Keratinocyte (primary cell): ENCODE results near the gene NLGN1. TPM values are rescaled to one million over a fixed set of nuclear protein-coding genes. Genes with fewer than 3 reads are reported as not detected.

Experiments used
- DNase-seq: peaks from one replicate; pipeline ENCODE4 v3.0.0-alpha.2; 2011; ENCODE audit warnings: low read depth, missing footprints, low spot score
- FAIRE-seq: peaks from 2 replicates; lab custom pipeline; 2011; peaks lifted over from hg19 to GRCh38; lab: Jason Lieb, UNC
- H2AFZ ChIP-seq: 2 replicates; pipeline ENCODE4 v1.6.0; 2012; ENCODE audit warnings: low read length, control low read depth, inconsistent platforms; ENCODE audit not compliant: control insufficient read depth
- H3K27ac ChIP-seq: 2 replicates; pipeline ENCODE4 v1.5.1; 2011; ENCODE audit warnings: low read length; ENCODE audit not compliant: control insufficient read depth, insufficient read depth
- H3K27me3 ChIP-seq: 3 replicates; pipeline ENCODE4 v1.6.0; 2011; ENCODE audit warnings: low read length; ENCODE audit not compliant: control insufficient read depth, insufficient read depth; ENCODE audit errors: extremely low read depth
- H3K36me3 ChIP-seq, 2 experiments: 2 replicates in 1 of 2; 3 replicates in 1 of 2; pipeline ENCODE4 v1.5.1; 2011; ENCODE audit warnings: low read length in 2 of 2, mild to moderate bottlenecking in 1 of 2; ENCODE audit not compliant: control insufficient read depth in 2 of 2, insufficient read depth in 2 of 2; ENCODE audit errors: extremely low read depth in 1 of 2
- H3K4me1 ChIP-seq: 3 replicates; pipeline ENCODE4 v1.5.1; 2011; ENCODE audit warnings: low read length; ENCODE audit not compliant: control insufficient read depth, insufficient read depth; ENCODE audit errors: extremely low read depth
- H3K4me2 ChIP-seq: 3 replicates; pipeline ENCODE4 v1.6.0; 2011; ENCODE audit warnings: low read depth, low read length; ENCODE audit not compliant: control insufficient read depth, insufficient read depth; ENCODE audit errors: extremely low read depth
- H3K4me3 ChIP-seq, 3 experiments: fragments of 200-600 bp in 1 of 3; sonication (generic) in 1 of 3; 2 replicates in 2 of 3; 3 replicates in 1 of 3; pipeline ENCODE4 v1.5.1; 2011 to 2016; ENCODE audit warnings: low read length in 3 of 3, mild to moderate bottlenecking in 3 of 3, control low read depth in 2 of 3, inconsistent platforms in 1 of 3, low read depth in 1 of 3, mixed read lengths in 1 of 3, mixed run types in 1 of 3, moderate library complexity in 1 of 3; ENCODE audit not compliant: control insufficient read depth in 2 of 3, insufficient read depth in 2 of 3; ENCODE audit errors: extremely low read depth in 1 of 3
- H3K79me2 ChIP-seq: 2 replicates; pipeline ENCODE4 v1.6.0; 2012; ENCODE audit warnings: low read length; ENCODE audit not compliant: control insufficient read depth, insufficient read depth
- H3K9ac ChIP-seq: 3 replicates; pipeline ENCODE4 v1.6.0; 2011; ENCODE audit warnings: low read length; ENCODE audit not compliant: control insufficient read depth, insufficient read depth; ENCODE audit errors: extremely low read depth
- H3K9me1 ChIP-seq: 3 replicates; pipeline ENCODE4 v1.6.0; 2011; ENCODE audit warnings: low read length; ENCODE audit not compliant: control insufficient read depth, insufficient read depth; ENCODE audit errors: extremely low read depth
- H3K9me3 ChIP-seq: 2 replicates; pipeline ENCODE4 v1.5.1; 2012; ENCODE audit warnings: low read depth, low read length; ENCODE audit not compliant: control insufficient read depth
- H4K20me1 ChIP-seq: 3 replicates; pipeline ENCODE4 v1.6.0; 2011; ENCODE audit warnings: low read length; ENCODE audit not compliant: control insufficient read depth, insufficient read depth; ENCODE audit errors: extremely low read depth
- EZH2 ChIP-seq: IDR thresholded peaks from one replicate; pipeline ENCODE4 v1.6.1; 2012; ENCODE audit warnings: inconsistent platforms, mild to moderate bottlenecking, low read length, moderate library complexity
- dilution Hi-C: fragments of 300-500 bp; cut with MboI; formaldehyde crosslinking; loops from one replicate; pipeline ENCODE4 v1.7.0; 2020; ENCODE audit warnings: low sequenced_read_pairs; ENCODE audit not compliant: extremely low pct_ligation_motif_present
- polyA plus RNA-seq, 5 experiments: library from polyadenylated mRNA; depleted of rRNA in 3 of 5; stranded (reverse) in 3 of 5; stranded (forward) in 1 of 5; unstranded in 1 of 5; fragments of >200 nt; gene quantifications; 1 replicate in 1 of 5; 2 replicates in 3 of 5; 3 replicates in 1 of 5; pipeline versions ENCODE4 v1.2.1 to v1.2.3, GENCODE V29; 2011 to 2012; ENCODE audit warnings: missing spikeins in 2 of 5, low read depth in 1 of 5, low replicate concordance in 1 of 5
- TF ChIP-seq, protein P1 (sequence below), 3 experiments: IDR thresholded peaks in 1 of 3; conservative IDR thresholded peaks in 1 of 3; optimal IDR thresholded peaks in 1 of 3; 2 replicates in 2 of 3; 3 replicates in 1 of 3; pipeline versions ENCODE3 to v1.5.1; 2011; ENCODE audit warnings: low read length in 3 of 3, mild to moderate bottlenecking in 3 of 3, moderate library complexity in 2 of 3, control low read depth in 1 of 3, inconsistent platforms in 1 of 3; ENCODE audit not compliant: insufficient read depth in 2 of 3; ENCODE audit errors: extremely low read depth in 1 of 3

The NLGN1 gene
- polyA plus RNA-seq, 1 donor (not counting 4 experiments of a cell fraction or from before 2014, with no cell fraction given): not detected

DNA sequence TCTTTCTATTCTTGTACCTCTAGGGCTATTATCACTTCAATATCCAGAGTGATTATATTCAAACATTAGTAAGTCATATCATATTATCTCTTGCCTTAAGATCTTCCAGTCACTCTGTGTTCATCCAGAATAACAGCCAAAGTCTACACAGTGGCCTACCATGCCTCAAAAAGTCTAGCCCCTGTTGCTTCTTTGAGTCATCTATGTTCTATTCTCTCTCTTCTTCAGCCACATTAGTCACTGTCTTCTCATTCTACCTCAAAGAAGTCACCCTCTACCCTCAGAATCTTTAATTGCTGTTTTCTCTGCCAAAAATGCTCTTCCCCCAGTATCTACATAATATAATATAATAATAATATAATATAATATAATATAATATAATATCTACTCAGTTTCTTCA, 356.0 kb downstream of the NLGN1 start:
- no peak overlapping the region for H2AFZ ChIP-seq
- no peaks in the 10 kb centered on the region for H3K9me1 ChIP-seq
- H3K9ac ChIP-seq: no peak overlapping the region
- H3K4me3 ChIP-seq: no peak overlapping the region
- H4K20me1 ChIP-seq: no peaks in the 10 kb centered on the region
- no peak for TF ChIP-seq EZH2
- TF ChIP-seq, protein P1, sequence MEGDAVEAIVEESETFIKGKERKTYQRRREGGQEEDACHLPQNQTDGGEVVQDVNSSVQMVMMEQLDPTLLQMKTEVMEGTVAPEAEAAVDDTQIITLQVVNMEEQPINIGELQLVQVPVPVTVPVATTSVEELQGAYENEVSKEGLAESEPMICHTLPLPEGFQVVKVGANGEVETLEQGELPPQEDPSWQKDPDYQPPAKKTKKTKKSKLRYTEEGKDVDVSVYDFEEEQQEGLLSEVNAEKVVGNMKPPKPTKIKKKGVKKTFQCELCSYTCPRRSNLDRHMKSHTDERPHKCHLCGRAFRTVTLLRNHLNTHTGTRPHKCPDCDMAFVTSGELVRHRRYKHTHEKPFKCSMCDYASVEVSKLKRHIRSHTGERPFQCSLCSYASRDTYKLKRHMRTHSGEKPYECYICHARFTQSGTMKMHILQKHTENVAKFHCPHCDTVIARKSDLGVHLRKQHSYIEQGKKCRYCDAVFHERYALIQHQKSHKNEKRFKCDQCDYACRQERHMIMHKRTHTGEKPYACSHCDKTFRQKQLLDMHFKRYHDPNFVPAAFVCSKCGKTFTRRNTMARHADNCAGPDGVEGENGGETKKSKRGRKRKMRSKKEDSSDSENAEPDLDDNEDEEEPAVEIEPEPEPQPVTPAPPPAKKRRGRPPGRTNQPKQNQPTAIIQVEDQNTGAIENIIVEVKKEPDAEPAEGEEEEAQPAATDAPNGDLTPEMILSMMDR (optimal IDR thresholded peaks at IDR 0.05 in 1 of 3, IDR thresholded peaks at IDR 0.05 in 1 of 3, conservative IDR thresholded peaks at IDR 0.05 in 1 of 3; ENCODE audit: extremely low read depth in 1 of 3, insufficient read depth in 2 of 3, low read length in 3 of 3): no peak
- no peaks in the 10 kb centered on the region for H3K9me3 ChIP-seq
- H3K4me2 ChIP-seq: no peak overlapping the region
- no peak for FAIRE-seq
- no peaks in the 10 kb centered on the region for H3K4me1 ChIP-seq
- no peak overlapping the region for H3K27ac ChIP-seq
- H3K36me3 ChIP-seq: no peaks in the 10 kb centered on the region
- dilution Hi-C loops: no loop called here
- DNase-seq: no peak
- H3K27me3 ChIP-seq: no peaks in the 10 kb centered on the region
- no peaks in the 10 kb centered on the region for H3K79me2 ChIP-seq

DNA sequence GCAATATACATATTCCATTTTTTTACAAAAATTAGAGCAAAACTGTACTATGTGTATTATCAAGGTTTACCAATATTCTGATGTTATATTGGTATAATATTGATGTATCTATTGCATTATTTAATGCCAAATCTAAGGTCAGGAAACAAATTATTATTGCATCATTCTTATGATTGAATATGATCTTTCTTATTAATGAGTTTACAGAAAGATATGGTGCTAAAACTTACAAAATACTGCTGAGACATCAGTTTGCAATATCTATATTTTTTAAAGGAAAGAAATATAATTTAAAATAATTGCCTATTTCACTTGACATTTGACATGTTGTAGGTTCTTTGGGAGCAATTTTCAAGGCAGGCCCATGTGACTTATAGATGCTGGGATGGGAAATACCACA, 357.6 kb downstream of the NLGN1 start:
- dilution Hi-C loops: no loop called here
- DNase-seq (no peak), FAIRE-seq (no peak)
- Histone ChIP-seq H4K20me1 (no peaks in the 10 kb centered on the region), H3K4me3 (no peak overlapping the region), H3K9me3 (no peaks in the 10 kb centered on the region), H3K27ac (no peak overlapping the region), H2AFZ (no peak overlapping the region), H3K4me1 (no peaks in the 10 kb centered on the region), H3K79me2 (no peaks in the 10 kb centered on the region), H3K27me3 (no peaks in the 10 kb centered on the region), H3K9ac (no peak overlapping the region), H3K36me3 (no peaks in the 10 kb centered on the region), H3K9me1 (no peaks in the 10 kb centered on the region), H3K4me2 (no peak overlapping the region)
- TF ChIP-seq, protein P1 (optimal IDR thresholded peaks at IDR 0.05 in 1 of 3, IDR thresholded peaks at IDR 0.05 in 1 of 3, conservative IDR thresholded peaks at IDR 0.05 in 1 of 3; ENCODE audit: extremely low read depth in 1 of 3, insufficient read depth in 2 of 3, low read length in 3 of 3): no peak
- TF ChIP-seq EZH2: no peak
